GM12875 (cell line): ENCODE measurements around the gene KCNJ10.

Experiments
- H3K4me3 ChIP-seq: one replicate; pipeline ENCODE4 v1.5.1; 2011; ENCODE audit warnings: low read depth, low read length, control low read depth
- CTCF ChIP-seq: IDR thresholded peaks from 2 replicates; pipeline ENCODE4 v1.5.1; 2011; ENCODE audit warnings: low read depth, mild to moderate bottlenecking, control low read depth, inconsistent platforms, low read length, moderate library complexity, borderline replicate concordance; ENCODE audit not compliant: insufficient read depth

KCNJ10 gene

GRCh38 chr1:160087118-160087662 lies 17.2 kb upstream of the KCNJ10 start:
- H3K4me3 ChIP-seq: no peak overlapping the region
- no peak for TF ChIP-seq CTCF

DNA sequence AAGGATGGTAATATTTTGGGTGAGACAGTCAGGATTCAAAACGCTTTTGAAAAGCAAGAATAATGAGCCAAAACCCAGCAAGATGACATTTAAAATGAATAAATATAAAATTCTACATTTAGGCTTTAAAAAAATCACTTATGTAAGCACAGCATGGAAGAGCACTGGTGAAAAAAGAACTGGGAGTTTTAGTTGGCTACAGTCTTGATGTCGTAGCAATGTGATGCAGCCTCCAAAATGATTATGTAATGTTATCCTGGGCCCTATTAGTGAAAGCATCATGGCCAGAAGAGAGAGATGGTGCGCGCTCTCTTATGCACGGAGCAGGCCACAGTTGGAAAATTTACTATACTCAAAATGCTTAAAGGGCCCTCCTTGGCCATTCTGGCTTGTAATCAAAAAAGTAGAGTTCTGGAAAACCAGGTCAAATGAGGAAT lies 16.5 kb upstream of the KCNJ10 start:
- H3K4me3 ChIP-seq: no peak overlapping the region
- no peak for TF ChIP-seq CTCF

GRCh38 chr1:160085686-160086455 lies 15.9 kb upstream of the KCNJ10 start:
- TF ChIP-seq CTCF: peak; percentile 91
- H3K4me3 ChIP-seq: no peak overlapping the region

- no peak overlapping the region for H3K4me3 ChIP-seq
- TF ChIP-seq CTCF: no peak
These were observed 14.9 kb upstream of the KCNJ10 start for GRCh38 chr1:160084771-160085321.

DNA sequence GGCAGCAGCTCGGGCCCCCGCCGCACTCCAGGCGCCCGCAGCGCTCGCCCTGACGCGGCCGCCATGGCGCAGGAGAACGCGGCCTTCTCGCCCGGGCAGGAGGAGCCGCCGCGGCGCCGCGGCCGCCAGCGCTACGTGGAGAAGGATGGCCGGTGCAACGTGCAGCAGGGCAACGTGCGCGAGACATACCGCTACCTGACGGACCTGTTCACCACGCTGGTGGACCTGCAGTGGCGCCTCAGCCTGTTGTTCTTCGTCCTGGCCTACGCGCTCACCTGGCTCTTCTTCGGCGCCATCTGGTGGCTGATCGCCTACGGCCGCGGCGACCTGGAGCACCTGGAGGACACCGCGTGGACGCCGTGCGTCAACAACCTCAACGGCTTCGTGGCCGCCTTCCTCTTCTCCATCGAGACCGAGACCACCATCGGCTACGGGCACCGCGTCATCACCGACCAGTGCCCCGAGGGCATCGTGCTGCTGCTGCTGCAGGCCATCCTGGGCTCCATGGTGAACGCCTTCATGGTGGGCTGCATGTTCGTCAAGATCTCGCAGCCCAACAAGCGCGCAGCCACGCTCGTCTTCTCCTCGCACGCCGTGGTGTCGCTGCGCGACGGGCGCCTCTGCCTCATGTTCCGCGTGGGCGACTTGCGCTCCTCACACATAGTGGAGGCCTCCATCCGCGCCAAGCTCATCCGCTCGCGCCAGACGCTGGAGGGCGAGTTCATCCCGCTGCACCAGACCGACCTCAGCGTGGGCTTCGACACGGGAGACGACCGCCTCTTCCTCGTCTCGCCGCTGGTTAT lies 14.2 kb upstream of the KCNJ10 start:
- peak overlapping the region; percentile 40 for H3K4me3 ChIP-seq
- TF ChIP-seq CTCF: peak; percentile 86

DNA sequence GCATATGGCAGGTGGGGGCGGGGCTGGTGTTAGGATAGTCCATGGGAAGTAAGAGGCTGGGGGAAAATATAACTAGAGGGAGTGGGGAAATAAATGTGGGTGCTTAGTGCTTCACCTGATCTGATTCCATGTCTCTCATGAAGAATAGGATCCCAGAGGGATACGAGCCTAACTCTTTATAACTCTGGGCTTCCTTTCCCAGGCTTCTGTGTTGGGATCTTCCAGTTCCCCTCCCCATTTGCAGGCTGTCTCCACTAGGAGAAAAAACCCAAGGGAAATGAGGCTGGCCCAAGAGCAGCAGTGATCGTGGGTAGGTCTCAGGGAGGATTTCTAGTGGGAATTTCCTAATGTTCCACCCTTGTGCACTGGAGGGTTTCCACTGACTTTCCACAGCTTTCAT lies 13.0 kb upstream of the KCNJ10 start:
- TF ChIP-seq CTCF: no peak
- H3K4me3 ChIP-seq: no peak overlapping the region

DNA sequence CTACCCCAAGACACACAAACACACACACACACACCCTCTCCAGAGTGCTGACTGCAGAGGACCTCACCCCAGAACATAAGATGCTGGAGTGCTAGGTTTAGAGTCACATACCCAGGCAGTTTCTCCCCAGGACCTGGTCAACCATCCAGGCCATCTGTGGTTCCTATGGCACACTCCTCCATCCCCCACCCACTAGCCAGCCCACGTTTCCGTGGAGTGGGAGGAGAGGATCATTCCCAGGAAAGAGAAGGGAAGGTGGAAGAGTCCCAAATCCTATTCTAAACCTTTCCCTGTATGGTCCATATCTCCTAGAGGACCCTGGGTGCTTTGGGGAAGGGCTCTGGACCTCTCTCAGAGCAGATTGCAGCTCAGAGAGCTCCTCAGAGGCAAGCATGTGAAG lies 12.5 kb upstream of the KCNJ10 start:
- no peak overlapping the region for H3K4me3 ChIP-seq
- no peak for TF ChIP-seq CTCF
